Body of pancreas (tissue), 4 donors: ENCODE measurements around the gene OR51V1.

ENCODE experiments used
- CTCF ChIP-seq, 7 experiments: fragments of 450-650 bp in 4 of 7; fragments of 200-600 bp in 3 of 7; sonication (generic) in 3 of 7; IDR thresholded peaks; one replicate each; pipeline ENCODE4 v1.5.1; 2016 to 2019; ENCODE audit warnings: antibody characterized with exemption in 7 of 7
- POLR2A ChIP-seq, 3 donors: fragments of 450-650 bp; IDR thresholded peaks; one replicate each; pipeline ENCODE4 v1.6.1; 2016; ENCODE audit warnings: antibody characterized with exemption in 3 of 3, mild to moderate bottlenecking in 2 of 3

GRCh38 chr11:5154657-5155056, 45.8 kb downstream of the OR51V1 start, which contains the start of gene OR52A1:
- TF ChIP-seq CTCF (IDR thresholded peaks at IDR 0.05): no peak
- no peak for TF ChIP-seq POLR2A (IDR thresholded peaks at IDR 0.05)
